Measurements from ENCODE around the gene PER3.
"Not testable (repeated sequence)": the region's sequence is repeated elsewhere in the genome, so short reads cannot be mapped to it uniquely, and the experiment has no call there.

PER3 gene

DNA sequence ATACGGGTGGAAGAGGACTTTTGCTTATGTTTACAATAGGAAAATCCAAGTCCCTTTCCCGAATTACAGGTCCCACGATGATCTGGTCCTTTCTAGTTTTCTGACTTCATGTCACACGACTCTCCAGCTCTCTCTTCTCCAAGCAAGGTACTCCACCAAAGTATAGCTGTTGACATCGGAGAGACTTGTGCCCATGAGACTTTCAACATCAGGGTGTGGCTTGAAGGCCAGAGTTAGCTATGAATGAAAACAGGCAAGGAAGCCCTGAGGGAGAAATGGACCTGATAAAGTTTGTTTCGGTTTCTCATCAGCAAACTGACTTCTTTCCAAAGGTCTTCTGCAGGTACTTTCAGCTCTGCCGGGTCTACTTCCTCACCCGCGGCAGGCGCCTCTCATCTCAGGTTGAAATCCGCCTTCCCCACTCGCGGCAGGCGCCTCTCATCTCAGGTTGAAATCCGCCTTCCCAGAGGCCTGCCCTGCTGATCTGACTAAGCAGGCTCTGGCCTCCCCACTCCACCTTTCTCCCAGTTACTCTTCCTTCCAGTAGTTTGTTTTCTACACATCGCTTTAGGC, 2.1 kb upstream of the PER3 start:
- TF ChIP-seq CTCF (IDR thresholded peaks at IDR 0.05; ENCODE audit: low read depth, low read length, missing control alignments): no peak
- H3K4me3 ChIP-seq (ENCODE audit: low read depth, low read length): no peak overlapping the region
- DNase-seq (ENCODE audit: low read depth): no peak
- in situ Hi-C loops (cut with HindIII; ENCODE audit: low sequenced_read_pairs): no loop called here

GRCh38 chr1:7783178-7783711, 846 bp upstream of the PER3 start:
- DNase-seq (ENCODE audit: low read depth): no peak
- in situ Hi-C loops (cut with HindIII; ENCODE audit: low sequenced_read_pairs): no loop called here
- peak overlapping the region; percentile 51 for H3K4me3 ChIP-seq (ENCODE audit: low read depth, low read length)
- no peak for TF ChIP-seq CTCF (IDR thresholded peaks at IDR 0.05; ENCODE audit: low read depth, low read length, missing control alignments)

DNA sequence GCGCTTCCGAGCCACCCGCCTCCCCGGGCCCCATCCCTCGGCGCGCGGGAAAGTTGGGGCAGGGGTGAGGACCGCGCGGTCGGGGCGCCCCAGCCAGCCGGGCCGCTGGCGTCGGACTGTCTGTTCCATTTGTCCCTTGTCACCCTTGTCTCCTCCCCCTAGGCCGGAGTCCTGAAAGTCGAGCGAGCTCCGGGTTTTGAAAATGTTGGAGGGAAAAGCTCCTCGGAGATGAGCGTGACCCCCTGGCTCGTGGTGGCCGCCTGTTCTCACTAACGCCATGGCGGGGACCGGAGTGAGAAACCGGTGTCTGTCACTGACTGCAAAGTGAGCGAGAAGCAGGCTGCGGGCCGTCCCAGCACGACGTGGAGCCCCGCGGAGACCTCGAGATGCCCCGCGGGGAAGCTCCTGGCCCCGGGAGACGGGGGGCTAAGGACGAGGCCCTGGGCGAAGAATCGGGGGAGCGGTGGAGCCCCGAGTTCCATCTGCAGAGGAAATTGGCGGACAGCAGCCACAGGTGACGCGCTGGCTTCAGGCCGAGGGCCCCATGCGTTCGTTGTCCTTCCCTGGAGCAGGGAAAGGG, 491 bp downstream of the PER3 start:
- in situ Hi-C loops (cut with HindIII; ENCODE audit: low sequenced_read_pairs): no loop called here
- peak overlapping the region; percentile 51 for H3K4me3 ChIP-seq (ENCODE audit: low read depth, low read length)
- no peak for DNase-seq (ENCODE audit: low read depth)
- no peak for TF ChIP-seq CTCF (IDR thresholded peaks at IDR 0.05; ENCODE audit: low read depth, low read length, missing control alignments)

- in situ Hi-C loops (cut with HindIII; ENCODE audit: low sequenced_read_pairs): no loop called here
- H3K4me3 ChIP-seq (ENCODE audit: low read depth, low read length): no peak overlapping the region
- no peak for TF ChIP-seq CTCF (IDR thresholded peaks at IDR 0.05; ENCODE audit: low read depth, low read length, missing control alignments)
- no peak for DNase-seq (ENCODE audit: low read depth)
Observed at GRCh38 chr1:7785108-7785507, 1.0 kb downstream of the PER3 start.

- no peak for TF ChIP-seq CTCF (IDR thresholded peaks at IDR 0.05; ENCODE audit: low read depth, low read length, missing control alignments)
- DNase-seq (ENCODE audit: low read depth): no peak
- in situ Hi-C loops (cut with HindIII; ENCODE audit: low sequenced_read_pairs): no loop called here
- H3K4me3 ChIP-seq (ENCODE audit: low read depth, low read length): no peak overlapping the region
Observed at GRCh38 chr1:7786795-7787194, 2.7 kb downstream of the PER3 start.

- in situ Hi-C loops (cut with HindIII; ENCODE audit: low sequenced_read_pairs): no loop called here
- no peak for TF ChIP-seq CTCF (IDR thresholded peaks at IDR 0.05; ENCODE audit: low read depth, low read length, missing control alignments)
- no peak for DNase-seq (ENCODE audit: low read depth)
- no peak overlapping the region for H3K4me3 ChIP-seq (ENCODE audit: low read depth, low read length)
Observed at GRCh38 chr1:7789828-7790227, 5.7 kb downstream of the PER3 start.

DNA sequence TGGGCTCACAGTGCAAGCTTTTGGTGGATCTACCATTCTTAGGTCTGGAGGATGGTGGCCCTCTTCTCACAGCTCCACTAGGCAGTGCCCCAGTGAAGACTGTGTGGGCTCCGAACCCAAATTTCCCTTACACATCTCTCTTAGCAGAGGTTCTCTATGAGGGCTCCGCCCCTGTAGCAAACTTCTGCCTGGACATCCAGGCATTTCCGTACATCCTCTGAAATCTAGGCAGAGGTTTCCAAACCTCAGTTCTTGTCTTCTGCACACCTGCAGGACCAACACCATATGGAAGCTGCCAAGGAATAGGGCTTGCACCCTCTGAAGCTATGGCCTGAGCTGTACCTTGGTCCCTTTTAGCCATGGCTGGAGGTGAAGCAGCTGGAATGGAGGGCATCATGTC, 6.9 kb downstream of the PER3 start:
- in situ Hi-C loops (cut with HindIII; ENCODE audit: low sequenced_read_pairs); H3K4me3 ChIP-seq (ENCODE audit: low read depth, low read length); DNase-seq (ENCODE audit: low read depth): not testable (repeated sequence)

Measured in astrocyte of the cerebellum (primary cell).